IPS DF 19.7 (cell line): Measurements from ENCODE around the gene TMEM126B.
A peak's percentile ranks its signal among the peaks of the same experiment; 100 is the strongest.
"Not testable (repeated sequence)": the region's sequence is repeated elsewhere in the genome, so short reads cannot be mapped to it uniquely, and the experiment has no call there.

Experiments used
- DNase-seq: peaks from one replicate; pipeline ENCODE4 v3.0.0-alpha.2; 2013; ENCODE audit warnings: low read depth, low spot score

TMEM126B gene

DNA sequence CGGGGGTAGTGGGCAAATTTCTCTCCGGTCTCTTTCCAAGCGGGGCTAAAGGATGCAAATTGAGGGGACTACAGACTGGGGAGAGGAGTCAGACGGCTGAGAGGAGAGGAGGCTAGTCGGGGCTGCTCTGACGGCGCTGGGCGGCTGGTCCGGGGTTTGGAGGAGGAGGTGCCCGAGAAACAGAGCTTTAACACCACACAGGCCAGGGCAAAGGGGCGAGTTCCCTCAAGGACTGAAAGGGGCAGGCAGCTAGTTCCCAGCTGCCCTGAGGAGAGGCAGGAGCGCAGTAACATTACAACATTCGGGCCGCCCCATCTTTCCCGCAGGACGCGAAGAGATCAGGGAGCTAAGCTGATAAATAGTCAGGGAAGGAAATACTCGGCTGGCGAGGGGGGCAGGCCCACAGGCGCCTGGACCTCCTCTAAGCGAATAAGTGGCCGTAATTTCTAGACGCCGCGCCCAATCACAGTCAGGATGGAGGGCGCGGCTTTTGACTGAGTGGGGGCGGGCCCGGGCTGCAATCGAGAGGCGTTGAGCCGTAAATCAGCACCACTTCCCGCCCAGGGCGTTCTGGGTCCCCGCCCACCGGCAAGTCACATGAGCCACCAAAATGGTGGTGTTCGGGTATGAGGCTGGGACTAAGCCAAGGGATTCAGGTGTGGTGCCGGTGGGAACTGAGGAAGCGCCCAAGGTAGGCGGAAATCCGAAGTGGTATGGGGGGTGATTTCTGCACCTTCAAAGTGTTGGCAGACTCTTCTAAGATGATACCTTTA lies at the start of gene TMEM126B:
TMEM126B (plus strand) TSS at position 596 of the 773 bp plus-strand sequence; CDS start at position 611, 15 bp downstream.
- peak; percentile 85 for DNase-seq

- DNase-seq, result no peak
Measured at GRCh38 chr11:85582111-85582510, 46.3 kb upstream of the TMEM126B start.

DNA sequence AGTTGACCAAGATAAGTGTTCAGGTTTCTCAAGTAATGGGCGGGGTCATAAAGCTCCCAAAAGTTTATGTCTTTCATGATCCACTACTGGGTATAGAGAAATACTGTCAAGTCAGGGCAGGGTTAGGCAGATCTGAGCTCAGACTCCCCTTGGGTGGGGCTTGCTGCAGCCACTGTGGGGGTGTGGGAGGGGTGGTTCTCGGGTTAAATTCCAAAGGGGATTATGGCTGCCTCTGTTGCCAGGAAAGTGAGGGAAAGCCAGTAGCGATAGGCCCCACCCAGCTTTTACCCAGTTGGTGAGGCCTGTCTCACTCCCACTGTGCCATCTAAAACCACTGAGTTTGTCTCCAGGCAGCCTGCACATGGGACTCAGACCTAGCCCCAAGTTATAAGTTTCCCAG lies 39.0 kb upstream of the TMEM126B start:
- no peak for DNase-seq

DNA sequence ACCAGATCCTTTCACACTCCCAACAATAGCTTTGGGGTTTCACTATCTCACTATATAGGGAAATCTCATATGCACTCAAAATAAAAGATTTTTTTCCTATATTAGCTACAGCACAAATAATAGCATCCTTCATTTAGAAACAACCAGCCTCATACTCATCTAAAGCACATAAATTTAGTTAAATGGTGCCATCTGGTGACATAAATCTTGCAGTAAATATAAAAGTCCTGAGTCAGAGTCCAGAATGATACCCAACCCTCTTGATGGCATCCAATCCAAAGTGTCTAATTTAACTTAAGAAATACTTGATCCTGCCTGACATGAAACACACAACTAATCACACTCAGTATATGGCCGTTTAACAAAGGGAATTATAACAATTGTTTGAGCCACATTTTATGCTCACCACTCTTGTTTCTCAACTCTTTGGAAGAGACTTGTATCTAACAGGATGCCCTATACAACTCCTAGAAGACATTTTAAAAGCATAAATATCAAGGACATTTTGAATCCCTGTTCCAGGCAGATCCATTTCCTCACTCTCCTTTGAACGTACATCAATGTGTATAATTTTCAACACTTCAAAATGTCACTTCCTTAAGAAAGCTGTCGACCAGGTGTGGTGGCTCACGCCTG lies 37.4 kb upstream of the TMEM126B start:
- no peak for DNase-seq

DNA sequence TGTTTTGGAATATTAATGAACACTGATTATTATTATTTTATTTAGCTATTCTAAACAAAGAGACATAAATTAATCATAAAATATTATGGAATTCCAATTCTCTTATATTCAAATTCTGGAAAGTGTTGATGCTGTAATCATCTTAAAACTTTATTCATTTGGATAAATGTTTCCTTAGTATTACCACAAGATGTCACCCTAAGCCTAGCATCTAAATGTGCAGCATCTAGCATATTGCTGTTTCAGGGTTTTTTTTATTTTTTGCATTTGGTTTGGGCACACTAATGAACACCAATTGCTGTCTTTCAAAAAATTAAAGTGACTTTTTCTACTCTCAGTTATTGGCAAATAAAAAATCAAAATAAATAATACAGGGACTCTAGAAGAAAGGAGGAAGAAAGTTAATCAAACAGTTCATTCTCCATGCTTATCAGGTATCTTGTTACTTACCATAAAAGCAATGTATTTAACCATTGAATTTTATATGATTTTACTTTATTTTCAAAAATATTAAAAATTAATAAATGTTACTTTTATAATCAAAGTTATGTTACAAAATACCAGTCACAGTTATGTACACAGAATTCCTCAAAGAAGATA lies 33.0 kb upstream of the TMEM126B start:
- no peak for DNase-seq

DNA sequence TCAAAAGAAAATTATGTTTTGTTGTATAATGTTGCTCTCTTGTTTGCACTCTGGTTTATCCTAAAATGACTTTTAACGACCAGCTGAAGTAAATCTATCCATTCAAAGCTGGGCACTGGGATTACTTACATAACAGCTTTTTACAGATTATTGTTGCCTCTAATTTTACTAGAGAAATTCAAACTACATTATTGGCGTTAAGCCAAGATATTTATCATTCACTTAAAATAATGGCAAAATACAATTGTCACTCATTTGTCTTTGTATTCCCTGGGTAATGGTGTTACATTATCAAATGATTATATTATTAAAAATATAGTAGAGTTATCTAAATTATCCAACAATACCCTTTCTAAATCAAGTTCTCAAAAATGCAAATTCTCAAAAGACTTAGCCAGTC lies 31.5 kb upstream of the TMEM126B start:
- DNase-seq, result no peak

GRCh38 chr11:85599083-85599482 lies 29.3 kb upstream of the TMEM126B start:
- DNase-seq, result no peak

DNA sequence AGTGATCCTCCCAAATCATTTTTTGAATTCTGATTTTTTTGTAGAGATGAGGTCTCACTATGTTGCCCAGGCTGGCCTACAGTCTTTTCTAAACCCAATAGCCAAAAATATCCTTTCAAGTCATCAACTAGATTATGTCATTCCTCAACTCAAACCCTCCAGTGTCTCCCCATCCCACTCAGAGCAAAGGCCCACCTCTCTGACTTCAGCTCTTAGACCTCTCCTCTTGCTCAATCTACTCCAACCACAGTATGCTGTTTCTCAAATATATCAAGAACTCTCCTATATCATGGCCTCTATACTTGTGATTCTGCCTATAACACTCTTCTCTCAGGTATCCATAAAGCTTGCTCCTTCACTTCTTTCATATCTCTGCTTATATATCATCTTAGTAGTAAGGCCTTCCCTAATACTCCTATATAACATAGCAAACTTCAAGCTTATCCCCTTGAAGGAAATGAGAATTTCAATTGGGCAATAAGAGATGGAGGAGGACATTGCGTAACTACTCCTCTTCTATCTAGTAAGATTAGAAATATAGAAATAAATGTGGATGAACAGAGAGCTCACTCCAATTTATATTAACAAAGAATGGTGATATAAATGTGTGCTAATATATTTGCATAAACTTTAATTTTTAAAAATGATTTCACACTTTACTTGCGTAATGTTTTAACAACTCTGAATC lies 25.7 kb upstream of the TMEM126B start:
- DNase-seq, result no peak

DNA sequence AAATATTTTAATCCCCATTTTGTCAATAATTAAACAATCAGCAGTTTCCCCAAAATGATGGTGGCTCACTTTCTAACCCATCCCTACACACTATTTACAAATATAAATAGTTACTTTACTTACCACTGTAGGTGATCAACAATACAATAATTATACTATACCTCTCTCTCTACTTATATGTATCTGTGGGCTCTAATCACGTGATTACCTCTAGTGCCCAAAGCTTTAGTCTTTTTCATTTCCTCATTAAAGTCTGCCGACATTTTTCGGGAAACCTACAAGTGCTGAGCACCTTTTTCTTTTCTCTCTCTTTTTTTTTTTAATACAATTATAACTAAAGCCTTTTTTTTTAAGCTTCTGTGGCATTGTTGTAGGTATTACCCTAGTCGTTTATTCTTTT lies 25.2 kb upstream of the TMEM126B start:
- DNase-seq, result no peak

DNA sequence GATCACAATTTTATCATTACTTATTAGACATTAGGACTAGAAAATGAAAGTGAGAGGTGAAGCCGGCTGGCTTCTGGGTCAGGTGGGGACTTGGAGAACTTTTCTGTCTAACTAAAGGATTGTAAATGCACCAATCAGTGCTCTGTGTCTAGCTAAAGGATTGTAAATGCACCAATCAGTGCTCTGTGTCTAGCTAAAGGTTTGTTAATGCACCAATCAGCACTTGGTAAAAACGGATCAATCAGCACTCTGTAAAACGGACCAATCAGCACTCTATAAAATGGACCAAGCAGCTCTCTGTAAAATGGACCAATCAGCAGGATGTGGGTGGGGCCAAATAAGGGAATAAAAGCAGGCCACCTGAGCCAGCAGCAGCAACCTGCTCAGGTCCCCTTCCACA lies 22.2 kb upstream of the TMEM126B start:
- DNase-seq, result not testable (repeated sequence)

- DNase-seq, result not testable (repeated sequence)
Measured at GRCh38 chr11:85608621-85609020, 19.8 kb upstream of the TMEM126B start.

- not testable (repeated sequence) for DNase-seq
Measured at GRCh38 chr11:85609286-85609685, 19.1 kb upstream of the TMEM126B start.

- not testable (repeated sequence) for DNase-seq
Measured at GRCh38 chr11:85611643-85612042, 16.8 kb upstream of the TMEM126B start.

- DNase-seq, result no peak
Measured at GRCh38 chr11:85619499-85619898, 8.9 kb upstream of the TMEM126B start.

- no peak for DNase-seq
Measured at GRCh38 chr11:85620256-85620655, 8.1 kb upstream of the TMEM126B start.

GRCh38 chr11:85626496-85626895 lies 1.9 kb upstream of the TMEM126B start:
- no peak for DNase-seq

DNA sequence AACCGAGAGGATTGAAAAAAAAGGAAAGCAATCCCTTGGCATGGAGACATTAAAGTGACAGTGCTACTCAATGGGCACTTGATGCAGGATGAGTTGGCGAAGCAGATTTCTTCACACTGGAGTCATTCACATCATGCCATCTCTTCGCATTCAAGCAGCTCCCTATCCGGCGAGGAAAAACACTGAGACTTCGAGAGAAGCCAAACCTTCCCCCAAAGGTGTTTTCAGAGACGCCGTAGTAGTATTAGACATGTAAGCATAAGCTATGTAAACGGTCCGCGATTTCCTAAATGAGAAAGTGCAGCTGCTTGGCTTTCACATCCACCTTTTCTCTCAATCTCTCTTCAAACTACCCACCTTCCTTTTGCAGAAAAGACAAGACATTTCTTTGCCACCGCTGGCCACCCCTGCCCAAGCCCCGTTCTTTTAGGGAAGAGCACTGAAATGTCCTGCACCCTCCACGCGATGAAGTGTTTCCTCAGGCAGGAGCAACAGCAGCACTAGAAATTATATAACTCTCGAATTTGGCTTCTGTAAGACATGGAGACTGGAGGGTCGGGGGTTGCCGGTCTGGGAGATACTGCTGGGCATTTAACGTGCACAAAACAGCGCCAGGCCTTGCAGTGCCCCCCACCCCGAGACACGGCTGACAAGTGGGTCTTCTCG lies 928 bp upstream of the TMEM126B start, which contains the start of gene DLG2:
DLG2 (minus strand) TSS at position 13 of the 666 bp plus-strand sequence.
- DNase-seq, result no peak

- DNase-seq, result no peak
Measured at GRCh38 chr11:85628771-85629341, 463 bp downstream of the TMEM126B start.

GRCh38 chr11:85634747-85635146 lies 6.4 kb downstream of the TMEM126B start:
- no peak for DNase-seq

DNA sequence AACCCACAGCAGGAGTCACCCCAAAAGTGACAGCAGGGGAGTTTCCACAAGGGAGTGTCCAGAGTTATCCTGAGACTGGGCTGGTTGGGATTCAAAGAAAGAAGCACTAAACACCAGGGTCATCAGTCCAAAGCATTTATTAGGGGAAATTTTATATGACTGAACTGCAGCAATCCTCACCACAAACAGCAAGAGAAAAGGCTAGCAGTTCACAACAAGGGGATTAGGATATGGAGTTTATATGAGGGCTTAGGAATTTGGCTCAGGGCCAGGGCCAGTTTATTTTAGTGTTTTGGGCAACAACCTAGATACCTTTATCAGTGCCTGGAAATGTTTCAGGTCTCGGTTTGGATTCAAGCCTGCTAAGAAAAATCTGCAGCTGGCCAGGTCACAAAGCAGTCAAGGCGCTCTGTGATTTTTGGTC lies 14.8 kb downstream of the TMEM126B start:
- DNase-seq, result no peak

DNA sequence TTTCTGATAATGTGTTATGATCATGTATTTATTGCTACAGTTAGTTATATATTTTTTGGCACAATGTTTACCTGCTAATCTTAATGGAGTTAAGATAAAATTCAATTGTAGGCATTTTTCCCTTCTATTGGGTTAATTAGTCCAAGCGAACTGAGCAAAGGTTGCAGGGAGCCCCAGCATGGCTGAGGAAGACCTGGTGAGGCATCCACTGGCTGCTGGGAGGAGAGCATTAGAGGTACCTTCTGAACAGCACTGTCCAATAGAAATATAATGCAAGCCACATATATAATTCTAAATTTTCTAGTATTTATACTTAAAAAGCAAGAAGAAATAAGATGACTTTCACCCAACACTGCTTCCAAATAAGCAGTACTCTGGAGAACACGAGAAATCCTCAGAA lies 18.7 kb downstream of the TMEM126B start:
- no peak for DNase-seq
